HG03175 (cell line): ENCODE measurements around the gene DMGDH.
A peak's percentile ranks its signal among the peaks of the same experiment; 100 is the strongest.
"Not testable (repeated sequence)": the region's sequence is repeated elsewhere in the genome, so short reads cannot be mapped to it uniquely, and the experiment has no call there.

Experiments used
- ATAC-seq: cut with Tn5 transposase; IDR thresholded peaks from one replicate; pipeline ENCODE4 v1.9.1; 2021; ENCODE audit warnings: mild to moderate bottlenecking, moderate library complexity; ENCODE audit not compliant: unreplicated experiment

DMGDH gene

GRCh38 chr5:79020861-79021561, 48.5 kb downstream of the DMGDH start:
- no peak for ATAC-seq

DNA sequence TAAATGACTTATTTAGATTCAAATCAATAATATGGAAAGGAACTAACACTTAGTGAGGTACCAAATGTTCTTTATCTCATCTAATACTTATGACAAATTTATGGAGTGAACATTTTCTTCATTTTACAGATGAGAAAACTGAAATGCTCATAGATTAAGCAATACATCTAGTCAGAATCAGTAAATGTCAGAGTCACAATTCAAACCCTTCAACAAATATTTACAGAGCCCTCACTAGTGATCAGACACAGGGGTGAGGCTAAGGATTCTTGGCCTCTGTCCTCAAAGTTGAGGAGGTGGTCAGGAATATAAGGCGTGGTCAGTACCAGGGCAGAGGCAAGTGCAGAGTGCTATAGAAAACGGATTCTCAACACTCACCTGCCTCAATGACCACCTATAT, 54.8 kb downstream of the DMGDH start:
- ATAC-seq, result no peak

GRCh38 chr5:79011869-79012268, 57.6 kb downstream of the DMGDH start:
- ATAC-seq, result no peak

DNA sequence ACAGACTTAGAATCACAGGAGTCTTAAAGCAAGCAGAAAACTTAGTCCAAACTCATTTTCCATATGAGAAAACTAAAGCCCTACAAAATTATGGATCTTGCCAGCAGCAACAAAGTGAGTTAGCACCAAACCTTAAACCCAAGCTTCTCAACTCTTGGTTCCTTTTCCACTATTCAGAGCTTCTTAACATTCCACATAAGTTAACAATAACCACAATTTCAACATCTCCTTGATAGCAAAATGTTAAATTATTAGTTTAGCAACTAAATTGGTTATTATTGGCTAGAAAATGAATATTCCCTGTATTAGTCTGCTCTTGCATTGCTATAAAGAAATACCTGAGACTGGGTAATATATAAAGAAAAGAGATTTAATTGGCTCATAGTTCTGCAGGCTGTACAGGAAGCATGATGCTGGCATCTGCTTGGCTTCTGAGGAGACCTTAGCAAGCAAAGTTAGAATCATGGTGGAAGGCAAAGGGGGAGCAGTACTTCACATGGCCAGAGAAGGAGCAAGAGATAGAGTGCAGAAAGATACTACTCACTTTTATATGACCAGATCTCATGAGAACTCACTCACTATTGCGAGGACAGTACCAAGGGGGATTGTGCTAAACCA, 58.1 kb downstream of the DMGDH start:
- ATAC-seq, result no peak

GRCh38 chr5:79008362-79008761, 61.1 kb downstream of the DMGDH start:
- no peak for ATAC-seq

GRCh38 chr5:79007872-79008271, 61.6 kb downstream of the DMGDH start:
- no peak for ATAC-seq

DNA sequence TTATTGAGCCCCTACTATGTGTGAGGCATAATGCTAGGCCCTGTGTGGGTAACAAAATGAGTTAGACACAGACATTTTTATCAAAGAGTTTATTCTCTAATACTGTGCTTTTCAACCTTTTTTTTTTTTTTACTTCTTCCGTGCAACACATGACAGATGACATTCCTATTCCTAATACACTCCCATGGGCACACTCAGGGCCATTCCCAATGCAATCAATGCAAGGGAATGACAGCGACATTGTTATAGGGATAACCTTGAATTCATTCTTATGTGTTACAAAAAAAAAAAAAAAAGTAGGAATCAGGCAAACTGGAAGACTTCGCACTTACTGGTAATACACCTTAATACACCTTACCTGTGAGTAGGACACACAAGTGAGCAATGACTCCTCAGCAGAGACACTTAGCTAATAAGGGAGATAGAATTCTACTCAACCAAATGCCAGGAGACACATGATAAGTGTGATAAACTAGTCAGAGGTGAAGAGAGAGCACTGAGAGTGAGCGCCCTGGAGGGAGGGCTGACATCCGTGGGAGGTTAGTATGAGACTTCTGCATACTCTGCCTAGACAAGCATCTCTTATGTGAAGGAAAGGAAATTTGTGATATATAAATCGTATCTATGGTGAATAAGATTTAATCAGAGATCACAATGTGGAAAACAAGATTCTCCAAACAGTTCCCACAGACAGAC, 63.4 kb downstream of the DMGDH start:
- ATAC-seq, result no peak

DNA sequence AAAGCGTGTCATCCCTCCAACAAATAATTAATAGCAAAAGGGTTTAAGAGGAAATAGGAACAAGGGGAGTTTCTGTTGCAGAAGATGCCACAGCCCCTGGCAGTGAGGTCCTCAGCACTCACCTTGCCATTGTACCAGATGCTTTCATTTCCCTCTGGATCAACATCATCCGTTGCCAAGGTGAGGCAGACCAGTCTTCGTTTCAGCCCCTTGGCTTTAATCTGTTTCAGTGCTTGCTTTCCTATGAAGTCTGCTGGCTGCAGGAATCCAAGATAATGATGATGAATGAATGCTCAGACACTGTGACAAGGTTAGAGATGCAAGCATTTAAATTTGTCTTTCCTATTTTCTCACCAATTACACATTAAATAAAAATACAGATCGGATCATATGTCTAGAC, 64.3 kb downstream of the DMGDH start:
- no peak for ATAC-seq

DNA sequence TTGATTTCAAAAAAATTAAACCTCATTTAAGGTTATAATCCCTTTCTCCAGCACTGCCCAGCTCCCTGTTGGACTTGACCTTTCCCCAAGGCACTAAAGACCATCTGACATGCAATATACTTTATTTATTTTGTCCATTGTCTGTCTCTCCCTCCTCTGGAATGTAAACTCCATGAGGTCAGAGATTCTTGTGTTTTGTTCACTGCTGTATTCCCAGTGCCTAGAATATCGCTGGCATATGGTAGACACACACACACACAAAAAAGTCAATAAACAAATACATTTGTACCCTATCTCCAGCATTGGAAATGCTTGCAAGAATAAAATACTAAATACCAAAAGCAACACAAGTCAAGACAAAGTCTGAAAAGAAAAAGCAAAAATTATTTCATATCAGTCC, 67.1 kb downstream of the DMGDH start:
- no peak for ATAC-seq

- no peak for ATAC-seq
Observed at GRCh38 chr5:79001471-79001870, 68.0 kb downstream of the DMGDH start.

GRCh38 chr5:78997090-78997489, 72.4 kb downstream of the DMGDH start:
- no peak for ATAC-seq

- ATAC-seq, result no peak
Observed at GRCh38 chr5:78995521-78996007, 73.9 kb downstream of the DMGDH start.

GRCh38 chr5:78993165-78993564, 76.3 kb downstream of the DMGDH start:
- ATAC-seq, result no peak

DNA sequence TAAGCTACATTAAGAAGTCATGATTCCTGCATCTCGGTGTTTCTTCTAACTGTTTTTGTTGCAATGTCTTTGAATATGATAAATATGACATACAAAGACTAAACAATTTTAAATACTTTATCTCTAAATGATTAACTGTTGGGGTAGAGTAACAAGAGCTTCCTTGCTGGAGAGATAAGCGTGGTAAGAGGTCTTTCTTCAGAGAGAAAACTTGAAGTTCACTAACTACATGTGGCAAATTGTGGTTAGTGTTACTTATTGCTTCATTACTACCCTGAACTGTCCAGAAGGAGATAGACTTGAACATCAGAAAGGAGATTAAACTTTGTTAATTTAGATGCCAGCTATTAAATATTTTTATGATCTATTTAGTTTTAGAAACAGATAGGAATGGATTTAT, 77.3 kb downstream of the DMGDH start:
- ATAC-seq, result no peak

DNA sequence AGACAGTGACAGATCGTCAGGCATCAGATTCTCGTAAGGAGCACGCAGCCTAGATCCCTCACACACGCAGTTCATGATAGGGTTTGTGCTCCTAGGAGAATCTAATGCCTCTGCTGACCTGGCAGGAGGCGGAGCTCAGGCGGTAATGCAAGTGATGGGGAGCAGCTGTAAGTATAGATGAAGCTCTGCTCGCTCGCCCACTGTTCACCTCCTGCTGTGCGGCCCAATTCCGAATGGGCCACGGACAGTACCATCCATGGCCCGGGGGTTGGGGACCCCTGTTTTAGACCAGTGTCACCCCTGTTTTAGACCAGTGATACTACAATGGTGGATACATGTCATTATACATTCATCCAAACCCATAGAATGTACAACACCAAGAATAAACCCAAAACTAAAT, 80.4 kb downstream of the DMGDH start:
- no peak for ATAC-seq

GRCh38 chr5:78985725-78986223, 83.7 kb downstream of the DMGDH start:
- peak; percentile 62 for ATAC-seq

GRCh38 chr5:78985116-78985724, 84.3 kb downstream of the DMGDH start, which contains the start of gene ARSB:
Gene ARSB (minus strand): TSS chr5:78985310. CDS start chr5:78985248, 62 bp downstream.
- peak; percentile 50 for ATAC-seq

DNA sequence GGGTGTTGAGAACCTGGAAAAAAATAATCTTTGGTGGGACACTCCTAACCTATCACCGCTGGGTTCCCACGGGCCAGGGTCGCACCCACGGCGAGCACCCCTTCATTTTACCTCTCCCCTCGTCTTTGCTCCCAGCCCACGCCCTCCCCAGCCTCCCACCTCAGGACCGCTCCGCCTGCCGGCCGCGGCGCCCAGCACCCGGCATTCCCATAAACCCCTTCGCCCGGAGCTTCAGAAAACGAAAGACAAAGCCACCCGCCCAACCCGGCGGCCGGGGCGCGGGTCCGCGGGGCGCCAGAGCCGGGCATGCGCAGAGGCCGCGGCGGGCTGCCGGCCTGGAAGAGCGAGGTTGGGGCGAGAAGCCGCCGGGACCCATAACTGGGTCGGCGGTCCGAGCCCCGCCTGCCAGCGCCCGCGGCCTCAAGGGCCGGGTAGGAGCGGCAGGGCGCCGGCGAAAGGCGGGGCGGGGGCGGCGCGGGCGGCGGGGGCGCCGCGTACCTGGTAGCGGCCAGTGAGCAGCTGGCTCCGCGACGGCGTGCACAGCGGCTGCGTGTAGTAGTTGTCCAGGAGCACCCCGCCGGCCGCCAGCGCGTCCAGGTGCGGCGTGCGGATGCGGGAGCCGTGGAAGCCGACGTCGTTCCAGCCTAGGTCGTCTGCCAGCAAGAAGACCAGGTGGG, 84.9 kb downstream of the DMGDH start:
- ATAC-seq, result peak; percentile 50

DNA sequence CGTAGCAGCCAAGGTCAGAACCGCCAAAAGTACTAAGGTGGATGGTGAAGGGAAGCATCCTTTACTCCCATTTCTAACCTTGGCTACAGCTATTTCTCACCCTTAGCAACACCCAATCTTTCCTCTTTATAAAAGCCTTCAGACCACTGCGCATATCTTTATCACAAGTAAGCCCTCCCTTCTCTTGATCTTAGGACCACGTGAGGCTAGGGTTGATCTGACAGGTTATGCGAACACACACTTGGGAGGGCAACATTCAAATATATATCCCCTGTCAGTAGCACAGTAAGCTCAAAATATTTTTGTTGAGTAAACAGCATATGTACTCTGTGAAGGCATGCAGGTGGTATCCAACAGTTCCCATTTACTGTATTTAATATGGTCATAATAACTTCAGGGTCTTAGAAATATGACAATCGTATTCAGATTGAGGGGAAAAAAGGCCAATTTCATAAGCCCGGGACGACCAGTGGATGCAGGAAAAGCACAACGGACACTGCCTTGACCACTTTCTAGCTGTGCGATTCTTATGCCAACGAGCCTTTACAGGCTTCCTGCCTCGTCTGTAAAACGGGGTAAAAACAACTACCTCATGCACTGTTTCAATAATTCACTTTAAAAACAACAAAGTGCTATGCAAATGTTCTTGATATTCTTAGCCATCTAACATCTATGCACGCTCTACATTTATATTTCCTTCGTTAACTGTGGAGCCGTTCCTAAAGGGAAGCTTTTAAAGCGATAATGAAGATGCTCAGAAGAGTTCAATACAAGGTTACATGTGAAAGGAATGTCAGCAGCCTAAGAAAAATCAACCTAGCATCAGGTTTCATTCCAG, 85.7 kb downstream of the DMGDH start:
- no peak for ATAC-seq

DNA sequence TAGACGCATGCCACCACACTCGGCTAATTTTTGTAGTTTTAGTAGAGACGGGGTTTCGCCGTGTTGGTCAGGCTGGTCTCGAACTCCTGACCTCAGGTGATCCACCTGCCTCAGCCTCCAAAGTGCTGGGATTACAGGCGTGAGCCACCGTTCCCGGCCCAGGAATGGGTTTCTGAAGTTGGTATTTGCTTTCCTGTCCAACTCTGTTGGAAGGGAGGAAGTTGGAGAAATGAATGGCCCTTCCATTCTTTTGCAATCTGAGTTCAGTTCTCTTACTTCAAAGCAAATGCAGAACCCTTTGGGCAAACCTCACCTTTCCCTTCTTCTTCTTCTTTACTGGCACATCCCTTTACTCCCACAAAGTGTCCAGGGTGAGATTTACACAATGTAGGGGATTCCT, 86.3 kb downstream of the DMGDH start:
- ATAC-seq, result not testable (repeated sequence)
